PC-3 (cell line): Measurements from ENCODE around the gene MMP24OS. TPM values are rescaled to one million over a fixed set of nuclear protein-coding genes. Genes with fewer than 3 reads are reported as not detected.

ENCODE experiments used
- ATAC-seq: fragments of 200-7000 bp; cut with Tn5 transposase; 2 replicates; pipeline ENCODE4 v1.9.1; 2020; ENCODE audit warnings: mild to moderate bottlenecking, moderate library complexity
- BruUV-seq: library from RNA; stranded (reverse); fragments of 400-500 nt; replicated peaks from 2 replicates; lab custom pipeline; 2021; lab: Mats Ljungman, UMichigan
- CTCF ChIA-PET: fragments of 300-600 bp; sonication (Branson Sonifier 250); formaldehyde crosslinking; loops from one replicate; lab custom pipeline; 2022; ENCODE audit warnings: antibody characterized with exemption; lab: Charles Lee
- POLR2A ChIA-PET: fragments of 300-600 bp; sonication (Branson Sonifier 250); formaldehyde crosslinking; loops from one replicate; lab custom pipeline; 2022; ENCODE audit warnings: antibody characterized with exemption; ENCODE audit not compliant: unreplicated experiment; lab: Charles Lee
- DNase-seq: peaks from one replicate; pipeline ENCODE4 v3.0.0-alpha.2; 2015
- H2AFZ ChIP-seq: fragments of 300-600 bp; sonication (generic); 2 replicates; pipeline ENCODE4 v1.6.0; 2016; ENCODE audit warnings: antibody characterized with exemption, low read length
- H3F3A ChIP-seq: fragments of 300-600 bp; sonication (generic); one replicate; pipeline ENCODE4 v1.6.0; 2017; ENCODE audit warnings: antibody characterized with exemption, low read length, control low read depth, mild to moderate bottlenecking; ENCODE audit not compliant: unreplicated experiment
- H3K27ac ChIP-seq: fragments of 300-600 bp; sonication (generic); 2 replicates; pipeline ENCODE4 v1.5.1; 2016; ENCODE audit warnings: mild to moderate bottlenecking, low read length
- H3K27me3 ChIP-seq: fragments of 300-600 bp; sonication (generic); 2 replicates; pipeline ENCODE4 v1.6.1; 2016; ENCODE audit warnings: low read length, mixed read lengths
- H3K36me3 ChIP-seq: fragments of 300-600 bp; sonication (generic); 2 replicates; pipeline ENCODE4 v1.6.1; 2016; ENCODE audit warnings: low read depth, mixed run types, low read length, mixed read lengths
- H3K4me1 ChIP-seq: fragments of 300-600 bp; sonication (generic); 2 replicates; pipeline ENCODE4 v1.5.1; 2016; ENCODE audit warnings: low read length; ENCODE audit not compliant: insufficient read depth
- H3K4me2 ChIP-seq: fragments of 300-600 bp; sonication (generic); 2 replicates; pipeline ENCODE4 v1.6.0; 2016; ENCODE audit warnings: low read length
- H3K4me3 ChIP-seq: fragments of 300-600 bp; sonication (generic); 2 replicates; pipeline ENCODE4 v1.5.1; 2016; ENCODE audit warnings: mild to moderate bottlenecking, low read length, mixed read lengths
- H3K79me2 ChIP-seq: fragments of 300-600 bp; sonication (generic); 2 replicates; pipeline ENCODE4 v1.6.1; 2017; ENCODE audit warnings: low read length, mixed read lengths
- H3K9ac ChIP-seq: fragments of 300-600 bp; sonication (generic); 2 replicates; pipeline ENCODE4 v1.6.0; 2016; ENCODE audit warnings: mild to moderate bottlenecking, low read length
- H3K9me2 ChIP-seq: fragments of 300-600 bp; sonication (generic); replicated peaks from 2 replicates; pipeline ENCODE4 v1.6.1; 2016; ENCODE audit warnings: mixed run types, low read length, mixed read lengths
- H3K9me3 ChIP-seq: fragments of 300-600 bp; sonication (generic); 2 replicates; pipeline ENCODE4 v1.6.1; 2016; ENCODE audit warnings: low read length, mixed read lengths
- H4K20me1 ChIP-seq: fragments of 300-600 bp; sonication (generic); 2 replicates; pipeline ENCODE4 v1.6.1; 2016; ENCODE audit warnings: low read length, mixed read lengths
- EZH2 ChIP-seq: fragments of 300-600 bp; sonication (generic); IDR thresholded peaks from one replicate; pipeline ENCODE4 v1.6.1; 2017; ENCODE audit warnings: antibody characterized with exemption, mild to moderate bottlenecking, low read length; ENCODE audit not compliant: unreplicated experiment
- EZH2phosphoT487 ChIP-seq: fragments of 300-600 bp; sonication (generic); IDR thresholded peaks from 2 replicates; pipeline ENCODE4 v1.6.1; 2018; ENCODE audit warnings: mild to moderate bottlenecking, antibody characterized with exemption, low read length, borderline replicate concordance
- intact Hi-C: fragments of 100-400 bp; cut with micrococcal nuclease; formaldehyde crosslinking; loops from 2 replicates; pipeline ENCODE4 v1.9.0; 2023
- total RNA-seq: library from RNA; depleted of rRNA; stranded (reverse); fragments of >200 nt; gene quantifications from 2 replicates; pipeline ENCODE4 v1.2.3, GENCODE V29; 2014
- TF ChIP-seq, protein P1 (sequence below): fragments of 300-600 bp; sonication (generic); conservative IDR thresholded peaks from 2 replicates; pipeline ENCODE4 v1.5.1; 2017; ENCODE audit warnings: antibody characterized with exemption, low read depth, mild to moderate bottlenecking, low read length

Gene MMP24OS
- total RNA-seq, 1 experiment from 2014 or later, result 19.5 TPM

DNA sequence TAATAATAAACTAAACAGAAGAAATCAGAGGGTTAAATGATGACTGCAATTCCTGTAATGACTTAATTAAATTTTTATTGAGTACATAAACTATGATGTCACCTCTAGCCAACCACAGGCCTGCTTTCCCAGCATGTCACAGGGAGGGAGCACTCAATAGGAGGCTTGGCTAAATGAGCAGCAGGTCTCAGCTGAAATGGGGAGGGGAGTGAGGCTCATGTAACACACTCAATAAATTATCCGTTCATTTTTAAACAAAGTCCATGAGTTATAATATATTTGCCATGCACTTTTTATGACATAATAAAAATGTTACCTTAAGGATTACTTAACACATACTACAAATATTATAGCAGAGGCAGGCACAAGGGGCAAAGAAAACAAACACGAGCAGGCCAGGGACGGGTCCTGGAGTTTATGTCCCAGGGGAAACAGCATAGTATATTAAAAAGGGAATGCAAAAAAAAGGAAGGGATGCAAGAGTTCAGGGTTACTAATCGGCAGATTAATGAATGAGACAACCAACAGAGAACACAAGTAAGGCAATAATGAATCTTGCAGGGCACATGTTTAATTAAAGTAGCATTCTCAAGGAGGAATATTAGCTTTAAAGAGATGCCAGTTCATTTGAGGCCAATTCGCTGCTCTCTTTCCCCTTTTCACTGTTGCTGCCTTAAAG, 41.4 kb upstream of the MMP24OS start:
- 0 out of 2 replicates have a peak, but pooled peaks cover 8% of the 10 kb centered on the region for H3K79me2 ChIP-seq
- BruUV-seq, result no TSS peak
- peak overlapping the region; percentile 95 for H3K27ac ChIP-seq
- intact Hi-C loops, result loop anchor here (1.0 to 2.0 kb wide), 2 partner anchors 11 to 15 kb away; no protein-coding TSS in a partner anchor
- H4K20me1 ChIP-seq, result no peaks in the 10 kb centered on the region
- peak overlapping the region; percentile 64 for H3K4me2 ChIP-seq
- no peaks in the 10 kb centered on the region for H3K9me3 ChIP-seq
- no peaks in the 10 kb centered on the region for H3K27me3 ChIP-seq
- H3K9me2 ChIP-seq, result no peaks in the 10 kb centered on the region
- ChIA-PET POLR2A (no interaction called here), CTCF (interaction anchor here (0.5 to 2.3 kb wide), 2 partner anchors 13 to 56 kb away, joined by 3 to 19 read pairs; no protein-coding TSS in a partner anchor)
- ATAC-seq, result peak; percentile 70
- no peak overlapping the region for H3K4me3 ChIP-seq
- H3K9ac ChIP-seq, result peak overlapping the region; percentile 76
- TF ChIP-seq EZH2phosphoT487 (no peak), EZH2 (no peak)
- H3F3A ChIP-seq, result peaks cover 3% of the 10 kb centered on the region
- peak; percentile 62 for DNase-seq
- H3K36me3 ChIP-seq, result no peaks in the 10 kb centered on the region
- H3K4me1 ChIP-seq, result peaks cover 59% of the 10 kb centered on the region
- H2AFZ ChIP-seq, result no peak overlapping the region

DNA sequence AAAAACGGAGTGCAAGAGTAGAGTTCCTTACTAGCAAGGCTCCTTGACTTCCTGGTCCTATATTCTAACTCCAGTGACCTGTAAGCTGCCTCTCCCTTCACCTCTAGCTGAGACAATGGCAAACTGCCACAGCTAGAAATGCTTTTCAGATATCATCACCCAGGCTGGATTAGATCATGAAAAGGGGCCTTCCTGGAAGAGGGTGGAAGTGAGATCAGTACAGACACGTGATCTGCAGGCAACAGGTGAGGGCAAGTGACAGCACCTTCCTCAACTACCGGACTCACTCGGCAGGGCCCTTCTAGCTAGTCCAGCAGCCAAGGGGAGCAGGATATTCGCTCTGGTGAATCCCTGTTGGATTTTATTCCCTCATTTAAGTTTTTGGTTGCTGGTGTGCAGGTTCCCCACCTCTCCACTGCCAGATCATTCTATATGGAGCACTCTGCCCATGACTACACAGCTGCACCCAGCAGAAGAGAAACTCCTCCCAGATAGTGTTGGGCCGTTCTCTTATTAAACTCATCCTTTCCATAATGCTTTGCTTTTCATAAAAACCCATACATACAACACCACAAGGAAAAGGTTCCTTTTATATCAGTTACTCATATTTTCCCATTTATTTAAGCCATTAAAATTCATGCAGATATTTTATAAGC, 40.7 kb upstream of the MMP24OS start:
- H3K79me2 ChIP-seq, result 0 out of 2 replicates have a peak, but pooled peaks cover 8% of the 10 kb centered on the region
- H3K4me3 ChIP-seq, result peak overlapping the region; percentile 20; the same call in 1 of the 2 replicates
- BruUV-seq, result TSS peak; percentile 86
- H3K4me2 ChIP-seq, result peak overlapping the region; percentile 64
- ATAC-seq (peak; percentile 66), DNase-seq (peak; percentile 99)
- H4K20me1 ChIP-seq, result no peaks in the 10 kb centered on the region
- no peaks in the 10 kb centered on the region for H3K9me3 ChIP-seq
- CTCF ChIA-PET, result interaction anchor here (0.5 to 2.3 kb wide), 5 partner anchors 11 to 174 kb away, joined by 3 to 19 read pairs (median 3); no protein-coding TSS in a partner anchor
- peaks cover 3% of the 10 kb centered on the region for H3F3A ChIP-seq
- no peaks in the 10 kb centered on the region for H3K27me3 ChIP-seq
- H3K9me2 ChIP-seq, result no peaks in the 10 kb centered on the region
- no peak overlapping the region for H2AFZ ChIP-seq
- peak overlapping the region; percentile 76 for H3K9ac ChIP-seq
- POLR2A ChIA-PET, result interaction anchor here (0.6 to 1.1 kb wide), 3 partner anchors 8 to 41 kb away, joined by 4 to 8 read pairs (median 6); partner anchors contain the start of gene MMP24OS
- H3K4me1 ChIP-seq, result peaks cover 63% of the 10 kb centered on the region
- intact Hi-C loops, result loop anchor here (1.0 to 2.0 kb wide), 2 partner anchors 10 to 14 kb away; no protein-coding TSS in a partner anchor
- no peak for TF ChIP-seq EZH2phosphoT487
- no peak for TF ChIP-seq EZH2
- TF ChIP-seq, protein P1, sequence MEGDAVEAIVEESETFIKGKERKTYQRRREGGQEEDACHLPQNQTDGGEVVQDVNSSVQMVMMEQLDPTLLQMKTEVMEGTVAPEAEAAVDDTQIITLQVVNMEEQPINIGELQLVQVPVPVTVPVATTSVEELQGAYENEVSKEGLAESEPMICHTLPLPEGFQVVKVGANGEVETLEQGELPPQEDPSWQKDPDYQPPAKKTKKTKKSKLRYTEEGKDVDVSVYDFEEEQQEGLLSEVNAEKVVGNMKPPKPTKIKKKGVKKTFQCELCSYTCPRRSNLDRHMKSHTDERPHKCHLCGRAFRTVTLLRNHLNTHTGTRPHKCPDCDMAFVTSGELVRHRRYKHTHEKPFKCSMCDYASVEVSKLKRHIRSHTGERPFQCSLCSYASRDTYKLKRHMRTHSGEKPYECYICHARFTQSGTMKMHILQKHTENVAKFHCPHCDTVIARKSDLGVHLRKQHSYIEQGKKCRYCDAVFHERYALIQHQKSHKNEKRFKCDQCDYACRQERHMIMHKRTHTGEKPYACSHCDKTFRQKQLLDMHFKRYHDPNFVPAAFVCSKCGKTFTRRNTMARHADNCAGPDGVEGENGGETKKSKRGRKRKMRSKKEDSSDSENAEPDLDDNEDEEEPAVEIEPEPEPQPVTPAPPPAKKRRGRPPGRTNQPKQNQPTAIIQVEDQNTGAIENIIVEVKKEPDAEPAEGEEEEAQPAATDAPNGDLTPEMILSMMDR, result no peak
- no peaks in the 10 kb centered on the region for H3K36me3 ChIP-seq
- H3K27ac ChIP-seq, result peak overlapping the region; percentile 95

DNA sequence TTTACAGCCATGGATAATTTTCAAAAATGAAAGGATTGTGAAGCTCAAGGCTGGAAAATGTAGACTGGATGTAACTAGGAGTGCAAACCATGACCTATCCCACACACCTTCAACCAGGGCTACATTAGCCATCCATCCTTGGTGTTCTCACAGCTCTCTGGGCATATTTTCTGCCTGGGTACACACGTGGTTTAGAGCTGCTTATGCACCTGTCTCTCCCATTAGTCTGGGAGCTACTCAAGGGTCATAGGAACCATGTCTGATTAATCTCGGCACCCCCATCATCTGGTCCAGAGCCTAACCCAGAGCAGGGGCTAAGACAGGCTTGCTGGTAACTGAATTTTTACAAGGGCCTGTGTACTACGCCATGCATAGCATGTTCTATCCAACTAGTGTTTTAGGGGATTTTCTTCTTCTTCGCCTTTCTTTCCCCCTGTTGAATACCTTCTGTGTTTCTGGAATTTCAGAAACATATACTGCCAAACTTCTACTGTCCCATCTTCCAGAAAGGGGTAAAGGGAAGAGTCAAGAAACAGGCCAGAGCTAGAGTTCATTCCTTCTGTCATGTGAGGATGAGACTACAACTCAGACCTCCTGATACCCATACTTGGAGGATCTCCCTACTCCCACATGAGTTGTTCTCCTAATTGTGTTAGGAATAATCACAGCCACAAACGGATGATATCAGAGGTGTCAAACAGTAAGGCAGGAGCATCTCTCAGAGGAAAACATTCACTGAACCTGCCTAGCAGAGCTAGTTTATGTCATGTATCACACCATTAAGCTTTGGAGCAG, 39.7 kb upstream of the MMP24OS start:
- Histone ChIP-seq H3K27me3 (no peaks in the 10 kb centered on the region), H3K4me2 (peak overlapping the region; percentile 64), H3K27ac (peak overlapping the region; percentile 95), H3K79me2 (0 out of 2 replicates have a peak, but pooled peaks cover 8% of the 10 kb centered on the region), H3K36me3 (no peaks in the 10 kb centered on the region), H3F3A (peaks cover 6% of the 10 kb centered on the region), H3K9ac (peak overlapping the region; percentile 76), H3K9me3 (no peaks in the 10 kb centered on the region), H2AFZ (no peak overlapping the region), H3K4me1 (peaks cover 73% of the 10 kb centered on the region), H3K4me3 (no peak overlapping the region), H4K20me1 (no peaks in the 10 kb centered on the region), H3K9me2 (no peaks in the 10 kb centered on the region)
- POLR2A ChIA-PET, result interaction anchor here (1.0 to 1.1 kb wide), 2 partner anchors 9 to 40 kb away, joined by 6 to 8 read pairs; partner anchors contain the start of gene MMP24OS
- TF ChIP-seq EZH2 (no peak), EZH2phosphoT487 (no peak)
- TF ChIP-seq, protein P1, result no peak
- CTCF ChIA-PET, result interaction anchor here (0.9 to 2.3 kb wide), 3 partner anchors 11 to 14 kb away, joined by 3 to 19 read pairs (median 4); no protein-coding TSS in a partner anchor
- ATAC-seq, result no peak
- intact Hi-C loops, result loop anchor here (2.0 kb wide), 1 partner anchor 13 kb away; no protein-coding TSS in a partner anchor
- no peak for DNase-seq
- no TSS peak for BruUV-seq
